ENCODE results near the gene UTP18. TPM values are rescaled to one million over a fixed set of nuclear protein-coding genes. Genes with fewer than 3 reads are reported as not detected.

Gene UTP18
- total RNA-seq, 4 donors from 2014 or later, result 12.8 to 44.9 (median 25.7) TPM

DNA sequence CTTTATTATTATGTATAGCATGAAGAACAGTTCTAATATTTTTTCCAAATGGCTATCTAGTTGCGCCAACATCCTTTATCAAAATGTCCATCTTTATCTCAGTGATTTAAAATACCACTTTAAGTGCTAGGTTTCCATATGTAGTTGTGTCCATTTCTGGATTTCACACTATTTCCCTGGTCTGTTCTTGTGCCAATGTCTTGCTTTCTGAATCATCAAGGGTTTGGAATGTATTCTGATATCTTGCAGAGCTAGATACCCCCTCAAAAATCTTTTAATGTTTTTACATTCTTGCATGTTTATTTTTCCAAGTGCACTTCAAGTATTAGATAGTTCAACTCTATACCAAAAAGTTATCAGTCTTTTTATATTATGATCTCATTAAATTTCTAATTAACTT, 14.8 kb upstream of the UTP18 start:
- intact Hi-C loops (cut with DNase I; ENCODE audit: low total_unique reads), result no loop called here

GRCh38 chr17:51250314-51250840, 10.0 kb upstream of the UTP18 start:
- no peak for DNase-seq
- H3K36me3 ChIP-seq, result no peaks in the 10 kb centered on the region
- H3K4me1 ChIP-seq, result peaks cover 0 to 5% of the 10 kb centered on the region in 2 donors
- no peak overlapping the region for H3K4me3 ChIP-seq
- no peaks in the 10 kb centered on the region for H3K9me3 ChIP-seq
- no peaks in the 10 kb centered on the region for H3K27me3 ChIP-seq
- H3K27ac ChIP-seq, result no peak overlapping the region
- TF ChIP-seq CTCF (IDR thresholded peaks at IDR 0.05) (no peak), POLR2A (IDR thresholded peaks at IDR 0.05) (no peak)
- intact Hi-C loops (cut with DNase I; ENCODE audit: low total_unique reads), result no loop called here

More for the DNA sequence above, 14.8 kb upstream of the UTP18 start:
- TF ChIP-seq CTCF (IDR thresholded peaks at IDR 0.05), result no peak
- no peak for TF ChIP-seq POLR2A (IDR thresholded peaks at IDR 0.05)
- Histone ChIP-seq H3K27me3 (no peaks in the 10 kb centered on the region), H3K27ac (no peak overlapping the region), H3K9me3 (no peaks in the 10 kb centered on the region), H3K36me3 (no peaks in the 10 kb centered on the region), H3K4me3 (no peak overlapping the region), H3K4me1 (no peaks in the 10 kb centered on the region)
- no peak for DNase-seq

GRCh38 chr17:51251010-51251409, 9.3 kb upstream of the UTP18 start:
- Histone ChIP-seq H3K27ac (no peak overlapping the region), H3K9me3 (no peaks in the 10 kb centered on the region), H3K27me3 (no peaks in the 10 kb centered on the region), H3K4me3 (no peak overlapping the region), H3K36me3 (no peaks in the 10 kb centered on the region), H3K4me1 (peaks cover 0 to 5% of the 10 kb centered on the region in 2 donors)
- DNase-seq, result no peak
- no peak for TF ChIP-seq CTCF (IDR thresholded peaks at IDR 0.05)
- intact Hi-C loops (cut with DNase I; ENCODE audit: low total_unique reads), result no loop called here

DNA sequence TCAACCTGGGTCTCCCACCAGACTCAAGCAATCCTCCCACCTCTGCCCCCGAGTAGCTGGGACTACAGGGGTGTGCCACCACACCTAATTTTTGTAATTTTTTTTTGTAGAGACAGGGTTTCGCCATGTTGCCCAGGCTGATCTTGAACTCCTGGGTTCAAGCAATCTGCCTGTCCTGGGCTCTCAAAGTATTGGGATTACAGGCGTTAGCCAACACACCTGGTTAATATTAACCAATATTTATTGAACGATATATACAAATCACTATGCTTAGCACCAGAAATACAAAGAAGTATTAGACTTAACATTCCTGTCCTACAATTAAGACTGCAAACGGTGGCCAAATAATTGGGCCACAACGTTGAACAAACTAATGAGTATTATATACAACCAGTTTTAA, 4.7 kb upstream of the UTP18 start:
- H3K4me3 ChIP-seq, result no peak overlapping the region
- H3K9me3 ChIP-seq, result no peaks in the 10 kb centered on the region
- H3K4me1 ChIP-seq, result peaks cover 0 to 10% of the 10 kb centered on the region in 2 donors
- intact Hi-C loops (cut with DNase I; ENCODE audit: low total_unique reads), result no loop called here
- no peaks in the 10 kb centered on the region for H3K27me3 ChIP-seq
- H3K36me3 ChIP-seq, result no peaks in the 10 kb centered on the region
- TF ChIP-seq CTCF (IDR thresholded peaks at IDR 0.05) (no peak), POLR2A (IDR thresholded peaks at IDR 0.05) (no peak)
- DNase-seq, result no peak
- no peak overlapping the region for H3K27ac ChIP-seq

DNA sequence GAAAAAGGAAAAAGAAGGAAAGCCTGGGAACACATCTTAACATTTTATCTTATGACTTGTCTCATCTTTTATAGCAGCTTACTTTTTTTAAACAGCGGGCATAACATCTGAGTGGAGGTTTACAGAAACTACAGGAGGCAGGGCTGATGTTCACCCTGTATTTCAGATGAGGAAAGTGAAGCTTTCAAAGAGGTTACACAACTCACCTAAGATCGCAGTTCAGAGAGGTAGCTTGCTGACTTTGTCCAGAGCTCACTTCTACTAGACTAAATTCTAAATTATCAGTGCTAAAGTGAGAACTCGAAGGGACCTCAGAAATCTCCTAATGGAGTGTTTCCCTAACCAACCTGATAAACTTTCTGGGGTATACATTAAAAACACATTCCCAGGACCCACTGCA, 4.2 kb upstream of the UTP18 start:
- Histone ChIP-seq H3K36me3 (no peaks in the 10 kb centered on the region), H3K4me1 (peaks cover 0 to 10% of the 10 kb centered on the region in 2 donors), H3K27ac (no peak overlapping the region), H3K4me3 (no peak overlapping the region), H3K9me3 (no peaks in the 10 kb centered on the region), H3K27me3 (no peaks in the 10 kb centered on the region)
- intact Hi-C loops (cut with DNase I; ENCODE audit: low total_unique reads), result no loop called here
- no peak for DNase-seq
- TF ChIP-seq CTCF (IDR thresholded peaks at IDR 0.05), result no peak
- TF ChIP-seq POLR2A (IDR thresholded peaks at IDR 0.05), result no peak

All from uterus (tissue), 4 donors.